ENCODE measurements around the gene RHBG.

DNA sequence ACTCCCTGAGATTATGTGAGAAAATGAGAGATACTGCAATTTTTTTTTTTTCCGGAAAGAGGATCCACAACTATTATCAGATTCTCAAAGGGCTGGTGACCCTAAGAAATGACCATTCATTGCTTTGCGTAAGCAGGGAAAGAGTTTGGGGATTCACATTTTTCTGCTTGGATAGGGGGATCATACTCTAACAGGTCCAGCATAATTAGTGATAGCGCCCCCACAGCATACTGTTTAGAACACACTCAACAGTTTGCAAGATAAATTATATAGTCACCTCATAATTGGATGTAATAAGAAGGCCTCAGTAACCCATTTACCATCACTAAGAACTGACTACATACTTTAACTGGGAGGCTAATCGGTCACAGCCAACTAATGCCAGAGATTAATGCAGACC, 32.8 kb upstream of the RHBG start:
- TF ChIP-seq CTCF (IDR thresholded peaks at IDR 0.05): no peak
- no peak for TF ChIP-seq POLR2A (IDR thresholded peaks at IDR 0.05)
